ENCODE results near the gene TEAD4.

TEAD4 gene

DNA sequence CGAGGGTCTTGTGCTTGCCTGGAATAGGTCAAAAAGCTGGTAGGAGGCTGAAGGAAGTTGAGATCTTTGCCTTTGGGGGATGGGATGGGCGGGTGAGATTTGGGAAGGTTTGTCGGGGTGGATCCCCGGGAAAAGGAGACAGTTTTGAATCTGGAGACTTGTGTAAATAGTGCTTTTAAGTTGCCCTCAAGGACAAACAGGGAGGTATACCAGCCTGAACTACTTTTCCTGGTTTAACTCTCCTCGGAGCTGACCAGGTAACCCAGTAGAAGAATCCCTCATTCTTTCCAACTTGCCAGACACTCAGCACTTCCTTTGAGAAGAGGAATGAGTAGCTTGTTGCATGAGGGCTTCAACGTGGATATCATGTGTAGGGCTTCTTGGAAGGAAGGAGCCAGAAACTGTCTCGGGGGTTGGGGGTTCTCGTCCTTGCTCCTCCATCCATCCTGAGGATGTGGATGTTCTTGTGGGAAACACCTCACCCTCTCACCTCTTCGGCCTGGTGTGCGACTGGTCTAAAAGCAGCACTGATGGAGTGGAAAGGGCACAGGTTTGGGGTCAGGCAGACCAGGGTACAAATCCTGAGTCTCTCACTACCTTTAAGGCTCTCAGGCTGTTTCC is 1.9 kb downstream of the TEAD4 start:
- DNase-seq, result no peak

- DNase-seq, result no peak
Observed at GRCh38 chr12:2961705-2962104, 2.5 kb downstream of the TEAD4 start.

DNA sequence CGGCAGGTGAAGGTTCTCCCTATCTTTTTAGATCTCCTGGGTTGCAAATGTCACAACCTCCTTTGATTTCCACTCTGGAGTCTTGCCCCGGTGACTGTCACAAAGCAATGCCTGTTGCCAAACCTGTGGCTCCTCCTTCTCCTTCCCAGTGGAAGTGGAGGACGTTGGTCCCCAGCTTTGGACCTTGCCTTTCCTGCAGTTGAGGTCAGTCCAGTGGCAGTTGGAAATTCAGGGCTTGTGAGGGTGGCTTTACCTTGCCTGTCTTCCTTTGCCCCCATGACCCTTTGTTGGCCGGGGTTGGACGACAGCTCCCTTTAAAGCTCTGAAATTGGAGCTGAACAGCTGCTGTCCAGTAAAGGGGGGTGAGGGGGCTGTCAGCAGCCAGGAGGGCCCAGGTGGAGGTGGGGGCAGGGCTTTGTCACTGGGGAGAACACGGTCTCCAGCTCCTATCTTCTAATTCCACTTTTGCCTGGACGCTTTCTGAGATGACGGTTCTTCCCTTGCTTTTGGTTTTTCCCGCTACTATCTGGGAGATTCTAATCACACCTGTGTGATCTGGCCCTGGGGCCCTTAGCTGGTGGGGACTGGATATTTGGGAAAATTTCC is 4.1 kb downstream of the TEAD4 start:
- DNase-seq, result no peak

- no peak for DNase-seq
Observed at GRCh38 chr12:2963760-2964292, 4.6 kb downstream of the TEAD4 start.

DNA sequence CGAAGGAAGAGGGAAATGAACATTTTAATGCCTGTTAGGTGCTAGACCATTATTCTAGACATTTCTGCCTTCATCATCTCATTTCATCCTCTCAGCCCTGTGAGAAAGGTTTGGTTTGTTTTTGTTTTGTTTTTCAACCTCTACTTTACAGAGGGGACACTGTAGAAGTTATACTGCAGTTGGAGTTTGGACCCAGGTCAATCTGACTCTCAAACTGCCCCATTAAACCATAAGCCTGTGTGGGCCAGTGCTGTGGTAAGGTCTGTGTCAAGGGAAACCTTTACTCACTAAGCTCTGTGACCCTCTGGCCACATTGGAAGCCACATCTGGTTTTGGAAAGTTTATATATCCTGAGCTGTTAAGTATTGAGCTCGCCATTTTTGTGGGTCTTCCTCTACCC is 8.5 kb downstream of the TEAD4 start:
- DNase-seq, result no peak

DNA sequence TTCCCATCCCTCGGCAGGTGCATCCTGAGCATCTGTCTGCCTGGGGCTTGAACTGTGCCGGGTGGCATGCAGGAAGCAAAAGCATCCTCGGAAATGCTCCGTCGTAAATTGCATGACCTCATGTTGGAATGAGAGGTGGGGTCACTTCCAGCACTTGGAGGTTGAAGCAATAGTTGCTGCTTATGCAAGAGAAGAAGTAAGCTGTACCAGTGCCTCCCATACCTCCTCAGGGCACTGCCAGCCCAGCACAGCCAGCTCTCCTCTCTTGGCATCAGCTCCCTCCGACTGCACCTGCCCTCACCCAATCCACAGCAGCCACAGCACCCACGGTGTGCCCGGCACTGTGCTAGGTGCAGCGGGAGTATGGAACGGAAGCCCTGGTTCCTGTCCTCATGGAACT is 11.5 kb downstream of the TEAD4 start:
- no peak for DNase-seq

DNA sequence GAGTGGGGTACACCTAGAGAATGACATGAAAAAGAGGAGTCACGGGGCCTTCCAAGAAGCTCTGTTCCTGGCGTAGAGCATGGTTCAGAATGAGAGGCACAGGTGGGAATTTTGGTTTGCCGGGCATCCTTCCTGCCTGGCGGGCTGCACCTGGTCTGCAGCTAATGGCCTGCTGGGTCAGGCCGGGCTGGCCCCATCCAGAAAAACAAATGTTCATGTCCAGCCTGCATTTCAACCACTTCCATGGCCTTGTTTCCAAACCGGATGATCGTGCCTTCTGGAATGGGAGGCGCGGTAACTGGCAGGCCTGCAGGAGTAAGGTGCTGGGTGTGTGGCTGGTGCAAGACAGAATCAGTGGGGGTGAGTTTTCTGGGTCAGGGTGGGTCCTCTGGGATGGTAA is 14.4 kb downstream of the TEAD4 start:
- DNase-seq, result no peak

DNA sequence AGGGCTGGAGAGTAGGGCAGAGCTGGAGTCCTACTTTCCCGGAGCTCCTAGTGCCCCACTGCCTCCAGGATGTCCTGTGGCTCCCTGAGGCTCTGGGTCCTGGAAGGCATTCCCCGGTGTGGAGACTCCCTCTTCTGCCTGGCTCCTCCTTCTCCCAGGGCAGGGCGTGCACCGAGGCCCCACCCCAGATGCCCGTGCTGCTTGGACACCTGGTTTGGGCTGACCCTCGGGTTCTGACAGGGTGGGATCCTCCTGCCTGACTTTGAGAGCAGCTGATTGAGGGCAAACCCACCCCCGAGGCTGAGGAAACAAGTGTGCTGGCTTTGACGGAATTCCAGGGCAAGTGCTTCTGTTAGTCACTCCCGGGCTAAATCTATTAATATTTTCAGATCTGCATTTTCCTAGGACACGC is 15.4 kb downstream of the TEAD4 start:
- DNase-seq, result no peak

GRCh38 chr12:2976581-2976996 is 17.4 kb downstream of the TEAD4 start:
- no peak for DNase-seq

DNA sequence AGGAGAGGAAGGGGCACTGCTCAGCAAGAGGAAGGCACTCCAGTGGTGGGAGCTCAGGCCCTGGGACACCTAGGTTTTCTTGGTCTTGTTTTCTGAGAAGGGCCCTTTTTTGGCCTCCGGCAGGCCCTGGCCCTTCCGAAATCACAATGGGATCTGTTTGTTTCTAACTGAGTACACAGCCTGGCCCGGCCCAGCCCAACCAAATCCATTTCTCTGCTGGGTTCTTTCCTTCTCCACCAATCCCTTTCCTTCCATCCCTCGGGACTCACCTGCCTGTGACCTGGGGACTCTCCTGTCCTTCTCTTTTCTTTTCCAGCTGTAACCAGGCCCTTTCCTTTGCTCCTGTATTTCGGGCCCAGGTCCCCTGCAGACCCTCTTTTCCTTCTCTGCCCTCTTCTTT is 18.6 kb downstream of the TEAD4 start:
- no peak for DNase-seq

GRCh38 chr12:2979806-2980205 is 20.6 kb downstream of the TEAD4 start:
- DNase-seq, result no peak

DNA sequence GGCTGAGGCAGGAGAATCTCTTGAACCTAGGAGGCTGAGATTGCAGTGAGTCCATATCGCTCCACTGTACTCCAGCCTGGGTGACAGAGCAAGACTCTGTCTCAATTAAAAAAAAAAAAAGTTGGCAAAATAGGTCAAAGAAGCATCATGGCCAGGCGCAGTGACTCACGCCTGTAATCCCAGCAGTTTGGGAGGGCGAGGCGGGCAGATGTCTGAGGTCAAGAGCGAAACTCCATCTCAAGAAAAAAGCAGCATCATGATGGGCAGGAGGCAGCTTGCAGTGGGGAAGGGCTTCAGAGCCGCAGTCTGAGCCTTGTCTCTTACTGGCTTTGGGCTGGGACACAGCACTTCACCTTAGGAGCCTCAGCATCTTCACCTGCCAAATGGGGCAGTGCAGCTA is 21.4 kb downstream of the TEAD4 start:
- no peak for DNase-seq

GRCh38 chr12:2982361-2982760 is 23.2 kb downstream of the TEAD4 start:
- DNase-seq, result no peak

DNA sequence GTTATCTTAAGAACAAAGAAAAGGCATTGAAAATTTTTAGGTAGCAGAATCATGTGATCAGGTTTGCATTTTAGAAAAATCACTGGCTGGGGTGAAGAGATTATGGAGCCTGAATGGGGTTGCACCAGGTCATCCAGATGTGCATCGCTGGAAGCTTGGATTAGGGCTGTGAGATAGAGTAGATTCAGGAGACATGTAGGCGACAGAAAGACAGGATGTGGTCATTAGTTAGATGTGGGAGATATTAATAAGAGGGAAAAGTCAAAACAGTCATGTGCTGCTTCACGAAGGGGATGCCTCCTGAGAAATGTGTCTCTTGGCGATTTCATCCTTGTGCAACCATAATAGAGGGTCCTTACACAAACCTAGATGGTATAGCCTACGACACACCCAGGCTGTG is 25.1 kb downstream of the TEAD4 start:
- no peak for DNase-seq

- no peak for DNase-seq
Observed at GRCh38 chr12:2984698-2985097, 25.5 kb downstream of the TEAD4 start.

GRCh38 chr12:2986876-2987275 is 27.7 kb downstream of the TEAD4 start:
- no peak for DNase-seq

DNA sequence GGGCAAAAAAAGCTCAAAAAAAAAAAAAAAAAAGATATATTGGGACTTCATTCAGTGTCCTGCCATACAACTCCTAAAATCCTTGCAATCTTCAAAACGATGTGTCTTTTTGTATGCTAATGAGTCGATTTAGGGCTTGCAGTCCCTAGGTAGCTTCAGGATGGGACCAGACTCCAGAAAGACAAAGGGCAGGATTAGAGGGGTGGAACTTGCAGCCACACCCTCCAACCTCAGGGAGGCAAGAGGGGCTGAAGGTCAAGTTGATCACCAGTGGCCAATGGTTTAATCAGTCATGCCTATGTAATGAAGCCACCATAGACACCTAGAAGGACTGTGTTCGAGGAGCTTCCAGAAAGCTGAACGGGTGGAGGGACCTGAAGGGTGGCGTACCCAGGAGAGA is 29.3 kb downstream of the TEAD4 start:
- DNase-seq, result no peak

GRCh38 chr12:2992724-2993123 is 33.5 kb downstream of the TEAD4 start:
- DNase-seq, result no peak

DNA sequence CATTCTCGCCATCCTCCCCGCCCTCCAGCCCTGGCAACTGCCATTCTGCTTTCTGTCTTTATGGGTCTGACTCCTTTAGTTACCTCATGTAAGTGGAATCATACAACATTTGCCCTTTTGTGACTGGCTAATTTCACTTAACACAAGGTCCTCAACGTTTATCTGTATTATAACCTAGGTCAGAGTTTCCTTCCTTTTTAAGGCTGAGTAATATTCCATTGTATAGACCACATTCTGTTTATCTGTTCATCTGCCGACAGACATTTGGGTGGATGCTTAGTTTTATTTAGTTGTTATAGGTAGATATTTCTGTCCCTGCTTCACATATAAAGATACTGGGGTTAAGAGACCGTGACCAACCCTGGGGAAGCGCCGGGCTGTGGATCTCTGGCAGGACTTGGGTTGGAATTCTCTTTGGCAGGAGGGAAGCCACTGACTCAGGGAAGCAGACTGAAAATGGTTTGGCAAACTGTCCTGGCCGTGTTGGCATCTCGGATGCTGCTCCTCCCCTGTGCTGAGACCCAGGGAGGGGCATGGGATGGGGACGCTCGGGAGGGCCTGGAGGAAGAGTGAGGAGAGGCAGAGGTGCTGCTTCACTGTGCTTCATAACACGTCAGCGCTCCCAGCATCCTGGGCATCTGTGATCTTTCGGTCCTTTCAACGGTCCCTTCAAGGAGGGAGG is 38.9 kb downstream of the TEAD4 start:
- DNase-seq, result no peak

GRCh38 chr12:2998789-2999264 is 39.6 kb downstream of the TEAD4 start:
- no peak for DNase-seq

DNA sequence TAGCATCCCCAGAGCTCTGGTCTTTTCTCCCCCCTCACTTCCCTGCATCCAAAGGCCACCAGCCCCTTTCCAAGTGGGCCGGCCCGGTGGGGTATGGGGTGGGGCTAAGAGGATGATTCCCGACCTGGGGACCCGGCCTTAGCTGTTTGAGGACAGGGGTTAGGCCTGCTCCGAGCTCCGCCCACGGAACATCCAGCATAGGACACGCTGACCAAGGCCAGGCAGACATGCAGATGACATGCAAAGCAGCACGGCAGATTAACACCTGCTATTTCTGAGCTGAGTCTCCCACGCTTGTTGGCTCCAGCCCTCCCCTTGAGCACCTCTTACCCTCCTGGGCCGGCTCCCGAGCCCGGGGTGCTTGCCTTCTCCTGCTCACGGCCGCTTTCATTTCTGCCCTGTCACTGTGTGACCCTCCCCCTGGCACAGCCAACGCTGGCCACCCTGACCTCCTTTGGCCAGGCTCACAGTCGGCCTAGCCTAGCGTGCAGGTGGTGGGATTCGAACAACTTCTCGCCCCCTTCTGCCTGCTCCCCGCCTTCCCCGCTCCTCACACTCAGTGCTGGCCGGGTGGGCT is 40.2 kb downstream of the TEAD4 start:
- no peak for DNase-seq

GRCh38 chr12:3000548-3001275 is 41.5 kb downstream of the TEAD4 start:
- DNase-seq, result no peak

DNA sequence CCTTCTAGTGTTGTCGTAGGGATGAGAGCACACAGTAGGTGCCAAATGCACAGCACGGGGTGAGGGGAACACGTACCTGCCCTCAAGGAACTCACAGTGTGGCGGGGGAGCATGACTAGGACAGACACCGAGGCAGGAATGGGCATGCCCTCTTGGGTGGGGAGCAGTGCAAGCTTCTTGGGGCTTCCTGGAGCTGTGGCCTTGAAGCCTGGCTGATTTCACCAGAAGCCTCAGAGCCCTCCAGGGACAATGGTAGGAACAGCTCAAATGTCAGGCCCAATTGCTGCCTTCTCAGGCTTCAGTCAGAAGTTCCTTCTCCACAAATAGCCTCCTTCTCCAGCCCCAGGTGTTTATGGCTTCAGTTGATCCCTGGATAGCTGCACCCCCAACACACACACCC is 43.4 kb downstream of the TEAD4 start:
- DNase-seq, result no peak
